Stomach smooth muscle (tissue), 2 donors: ENCODE measurements around the gene GREB1.

ENCODE experiments used
- H3K27ac ChIP-seq: one replicate; pipeline ENCODE4 v1.7.0; 2013; ENCODE audit warnings: mild to moderate bottlenecking, low read length, inconsistent platforms
- H3K27me3 ChIP-seq, 2 donors: one replicate each; pipeline ENCODE4 v1.7.0; 2013; ENCODE audit warnings: low read length in 2 of 2; ENCODE audit not compliant: insufficient read depth in 2 of 2, control insufficient read depth in 1 of 2
- H3K36me3 ChIP-seq, 2 donors: one replicate each; pipeline ENCODE4 v1.7.0; 2013; ENCODE audit warnings: low read length in 2 of 2; ENCODE audit not compliant: control insufficient read depth in 2 of 2, insufficient read depth in 2 of 2
- H3K4me1 ChIP-seq: one replicate; pipeline ENCODE4 v1.7.0; 2013; ENCODE audit warnings: low read length; ENCODE audit not compliant: control insufficient read depth, insufficient read depth
- H3K4me3 ChIP-seq, 2 donors: one replicate each; pipeline ENCODE4 v1.7.0; 2013; ENCODE audit warnings: low read length in 2 of 2
- H3K9ac ChIP-seq, 2 donors: one replicate each; pipeline ENCODE4 v1.7.0; 2013; ENCODE audit warnings: low read length in 2 of 2, mild to moderate bottlenecking in 1 of 2
- H3K9me3 ChIP-seq, 2 donors: one replicate each; pipeline ENCODE4 v1.7.0; 2013; ENCODE audit warnings: low read length in 2 of 2; ENCODE audit not compliant: control insufficient read depth in 2 of 2
- donor health status: healthy.
- donor health status: Pancreatic carcinoma.

GREB1 gene

DNA sequence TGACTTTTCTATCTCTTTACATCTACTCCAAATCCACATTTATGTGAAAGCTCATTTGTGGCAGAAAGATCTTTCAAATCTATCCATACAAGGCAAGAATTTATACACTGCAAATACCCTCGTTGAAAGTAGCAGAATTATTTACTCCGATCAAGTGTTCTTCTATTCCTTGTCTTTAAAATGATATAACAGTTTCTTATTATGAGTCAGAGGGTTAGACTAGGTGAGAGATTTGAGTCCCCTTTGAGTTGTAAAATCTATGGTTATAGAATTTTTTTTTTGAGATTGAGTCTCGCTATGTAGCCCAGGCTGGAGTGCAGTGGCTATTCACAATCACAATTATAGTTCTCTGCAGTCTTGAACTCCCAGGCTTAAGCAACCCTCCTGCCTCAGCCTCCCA is 5.6 kb upstream of the GREB1 start:
- Histone ChIP-seq H3K4me3 (no peak overlapping the region), H3K9me3 (peaks cover 0 to 2% of the 10 kb centered on the region in 2 donors), H3K27ac (no peak overlapping the region), H3K9ac (no peak overlapping the region), H3K36me3 (no peaks in the 10 kb centered on the region), H3K27me3 (peaks cover 0 to 3% of the 10 kb centered on the region in 2 donors), H3K4me1 (no peaks in the 10 kb centered on the region)

DNA sequence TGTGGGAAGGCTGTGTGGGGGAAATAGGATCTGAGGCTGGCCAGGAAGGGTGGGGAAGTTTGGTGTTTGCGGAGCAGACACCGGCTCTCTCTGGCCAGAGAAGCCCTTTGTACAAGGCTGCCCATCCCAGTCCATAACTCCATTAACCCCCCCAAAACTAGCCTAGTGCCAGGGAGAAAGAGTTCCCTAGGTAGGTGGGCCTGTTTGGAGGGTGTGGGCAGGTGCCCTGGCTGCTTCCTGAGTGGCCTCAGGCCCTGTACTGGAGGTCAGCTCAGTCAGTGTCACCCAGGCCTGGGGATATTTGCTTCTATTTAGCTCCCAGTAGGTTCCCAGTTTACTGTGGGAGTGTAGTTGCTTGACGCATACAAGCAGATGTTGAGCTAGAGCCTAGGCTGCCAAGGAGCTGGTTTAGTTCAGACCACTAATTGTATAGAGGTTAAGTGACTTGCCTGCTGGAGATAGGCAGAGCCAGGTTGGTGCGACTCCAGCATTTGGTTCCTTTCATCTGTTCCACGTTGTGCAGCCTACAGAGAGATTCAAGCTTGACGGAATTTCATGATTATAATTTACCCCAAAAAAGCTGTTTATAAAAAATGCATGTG is 2.9 kb upstream of the GREB1 start:
- peaks cover 0 to 2% of the 10 kb centered on the region in 2 donors for H3K9me3 ChIP-seq
- no peak overlapping the region for H3K27ac ChIP-seq
- no peaks in the 10 kb centered on the region for H3K36me3 ChIP-seq
- no peak overlapping the region for H3K4me3 ChIP-seq
- H3K27me3 ChIP-seq = peaks cover 0 to 3% of the 10 kb centered on the region in 2 donors
- no peaks in the 10 kb centered on the region for H3K4me1 ChIP-seq
- H3K9ac ChIP-seq = no peak overlapping the region

GRCh38 chr2:11532416-11533055 is 1.3 kb upstream of the GREB1 start:
- Histone ChIP-seq H3K4me3 (no peak overlapping the region), H3K36me3 (no peaks in the 10 kb centered on the region), H3K9ac (no peak overlapping the region), H3K27ac (no peak overlapping the region), H3K4me1 (no peaks in the 10 kb centered on the region), H3K9me3 (no peaks in the 10 kb centered on the region), H3K27me3 (peaks cover 0 to 3% of the 10 kb centered on the region in 2 donors)

GRCh38 chr2:11534071-11534745 is 363 bp downstream of the GREB1 start:
- H3K27me3 ChIP-seq = peaks cover 0 to 2% of the 10 kb centered on the region in 2 donors
- H3K36me3 ChIP-seq = no peaks in the 10 kb centered on the region
- H3K27ac ChIP-seq = no peak overlapping the region
- H3K4me1 ChIP-seq = peaks cover under 1% of the 10 kb centered on the region
- no peaks in the 10 kb centered on the region for H3K9me3 ChIP-seq
- no peak overlapping the region for H3K4me3 ChIP-seq
- H3K9ac ChIP-seq = no peak overlapping the region

GRCh38 chr2:11534746-11535484 is 1.1 kb downstream of the GREB1 start:
- H3K27ac ChIP-seq = no peak overlapping the region
- no peak overlapping the region for H3K4me3 ChIP-seq
- H3K9me3 ChIP-seq = no peaks in the 10 kb centered on the region
- no peak overlapping the region for H3K9ac ChIP-seq
- peaks cover 8% of the 10 kb centered on the region for H3K4me1 ChIP-seq
- H3K27me3 ChIP-seq = no peaks in the 10 kb centered on the region
- no peaks in the 10 kb centered on the region for H3K36me3 ChIP-seq

DNA sequence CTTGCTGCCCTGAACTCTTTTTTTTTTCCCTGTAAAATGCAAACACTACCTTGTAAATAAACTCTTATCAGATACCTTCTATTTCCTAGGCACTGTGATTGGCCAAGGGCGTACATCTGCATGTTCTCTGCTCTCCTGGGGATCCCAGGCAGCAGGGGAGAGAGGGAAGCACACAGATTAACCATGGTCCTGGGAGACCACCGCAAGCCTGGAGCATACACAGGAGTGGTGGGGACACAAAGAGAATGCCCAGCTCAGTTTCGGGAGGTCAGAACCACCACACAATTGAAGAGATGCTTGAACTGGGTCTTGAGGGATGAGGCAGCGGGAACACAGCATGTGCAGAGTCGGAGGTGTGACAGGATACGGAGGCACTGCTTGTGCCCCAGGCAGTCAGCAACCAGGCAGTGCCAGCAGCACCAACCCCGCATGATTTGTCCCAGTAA is 2.1 kb downstream of the GREB1 start:
- Histone ChIP-seq H3K4me3 (no peak overlapping the region), H3K9ac (no peak overlapping the region), H3K27ac (no peak overlapping the region), H3K36me3 (no peaks in the 10 kb centered on the region), H3K4me1 (peaks cover 12% of the 10 kb centered on the region), H3K9me3 (no peaks in the 10 kb centered on the region), H3K27me3 (no peaks in the 10 kb centered on the region)

DNA sequence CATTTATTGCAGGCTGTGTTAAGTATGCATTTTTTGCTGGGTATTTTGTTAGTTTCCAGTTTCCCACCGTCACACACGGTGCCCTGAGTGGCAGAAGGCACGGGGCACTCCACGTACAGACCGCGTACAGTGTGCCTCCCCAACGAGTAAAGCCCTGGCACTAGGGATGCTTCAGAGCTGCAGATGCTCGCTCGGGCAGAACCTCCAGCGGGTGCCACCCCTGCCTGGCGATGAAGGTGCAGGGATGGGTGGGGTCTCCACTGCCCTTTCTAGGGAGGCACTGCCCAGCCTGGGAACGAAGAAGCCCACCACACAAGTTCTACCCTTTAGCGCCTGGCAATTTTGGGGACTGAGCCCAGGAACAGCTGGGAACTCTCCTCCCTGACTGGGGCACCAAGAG is 4.1 kb downstream of the GREB1 start:
- H3K4me3 ChIP-seq = no peak overlapping the region
- H3K36me3 ChIP-seq = no peaks in the 10 kb centered on the region
- peaks cover 0 to 2% of the 10 kb centered on the region in 2 donors for H3K27me3 ChIP-seq
- no peaks in the 10 kb centered on the region for H3K9me3 ChIP-seq
- H3K4me1 ChIP-seq = peaks cover 13% of the 10 kb centered on the region
- H3K27ac ChIP-seq = no peak overlapping the region
- no peak overlapping the region for H3K9ac ChIP-seq

DNA sequence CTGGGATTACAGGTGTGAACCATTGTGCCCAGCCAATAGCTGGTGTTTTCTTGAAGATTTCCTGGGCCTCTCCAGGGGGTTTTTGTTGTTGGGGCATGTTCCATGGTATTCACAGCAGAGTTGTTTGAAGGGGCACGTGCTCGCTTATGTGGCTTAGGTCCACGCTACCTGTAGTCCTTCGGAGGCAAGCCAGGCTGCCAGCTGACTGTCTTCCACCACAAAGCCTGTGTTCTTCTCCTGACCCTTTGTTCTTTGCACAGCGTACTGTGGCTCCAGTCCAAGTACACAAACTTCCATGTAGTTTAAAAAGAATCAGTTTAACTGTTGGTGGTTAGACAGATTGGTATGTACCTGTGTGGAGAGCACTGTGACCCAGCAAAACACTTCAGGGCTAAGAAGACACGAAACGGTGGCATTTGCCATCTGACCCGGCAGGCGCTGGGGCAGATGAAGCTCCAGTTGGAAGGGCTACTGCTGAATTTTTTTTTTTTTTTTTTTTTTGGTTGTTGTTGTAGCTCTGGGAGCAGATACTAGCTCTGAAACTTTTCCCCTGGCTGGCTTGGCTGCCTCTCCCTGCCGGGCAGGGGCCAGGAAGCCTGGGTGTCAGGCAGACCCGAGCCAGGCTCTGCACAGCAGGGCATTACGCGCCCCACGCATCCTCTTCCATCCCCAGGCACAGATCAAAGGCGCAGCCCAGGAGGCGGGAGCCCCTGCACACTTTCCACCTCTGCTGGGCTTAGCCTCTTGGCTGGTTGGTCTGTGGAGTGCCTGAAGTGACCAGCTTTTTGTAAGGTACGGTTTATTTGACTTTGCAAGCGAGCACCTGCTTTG is 5.7 kb downstream of the GREB1 start:
- Histone ChIP-seq H3K27me3 (peaks cover 0 to 2% of the 10 kb centered on the region in 2 donors), H3K27ac (peak overlapping the region; percentile 24), H3K4me1 (peaks cover 13% of the 10 kb centered on the region), H3K4me3 (no peak overlapping the region), H3K9ac (no peak overlapping the region), H3K9me3 (no peaks in the 10 kb centered on the region), H3K36me3 (no peaks in the 10 kb centered on the region)

- Histone ChIP-seq H3K27me3 (peaks cover 0 to 2% of the 10 kb centered on the region in 2 donors), H3K4me1 (peaks cover 13% of the 10 kb centered on the region), H3K9ac (no peak overlapping the region), H3K4me3 (no peak overlapping the region), H3K27ac (peak overlapping the region; percentile 24), H3K36me3 (no peaks in the 10 kb centered on the region), H3K9me3 (no peaks in the 10 kb centered on the region)
Observed at GRCh38 chr2:11540148-11540995, 6.5 kb downstream of the GREB1 start.
